Activated CD8-positive, alpha-beta memory T cell treated with anti-CD3 and anti-CD28 coated beads, Interleukin-2, amount 50 U/mL, for 48 hours (primary cell): ENCODE results near the gene CCNDBP1.
A peak's percentile ranks its signal among the peaks of the same experiment; 100 is the strongest.
"Not testable (repeated sequence)": the region's sequence is repeated elsewhere in the genome, so short reads cannot be mapped to it uniquely, and the experiment has no call there.

Experiments used
- DNase-seq: peaks from one replicate; pipeline ENCODE4 v3.0.0-alpha.2; 2020

Gene CCNDBP1

GRCh38 chr15:43218908-43219706, 33.9 kb downstream of the CCNDBP1 start:
- DNase-seq = no peak

- no peak for DNase-seq
These were observed 35.0 kb downstream of the CCNDBP1 start for GRCh38 chr15:43219929-43220928.

GRCh38 chr15:43220991-43221403, 35.8 kb downstream of the CCNDBP1 start, which contains the start of gene EPB42:
TSS of gene EPB42 (minus strand) at chr15:43221018. CDS start at chr15:43220825, 193 bp downstream.
- DNase-seq = no peak

GRCh38 chr15:43221422-43221821, 36.2 kb downstream of the CCNDBP1 start:
- no peak for DNase-seq

GRCh38 chr15:43225201-43225949, 40.2 kb downstream of the CCNDBP1 start:
- DNase-seq = no peak

GRCh38 chr15:43225950-43226255, 40.7 kb downstream of the CCNDBP1 start:
- not testable (repeated sequence) for DNase-seq

GRCh38 chr15:43226436-43227305, 41.5 kb downstream of the CCNDBP1 start:
- DNase-seq = no peak

GRCh38 chr15:43229977-43230376, 44.8 kb downstream of the CCNDBP1 start:
- no peak for DNase-seq

- no peak for DNase-seq
These were observed 45.5 kb downstream of the CCNDBP1 start for GRCh38 chr15:43230640-43231115.

- no peak for DNase-seq
These were observed 47.2 kb downstream of the CCNDBP1 start for GRCh38 chr15:43232289-43232874.

- DNase-seq = no peak
These were observed 50.3 kb downstream of the CCNDBP1 start for GRCh38 chr15:43235536-43235935.

GRCh38 chr15:43237842-43238470, 52.8 kb downstream of the CCNDBP1 start:
- DNase-seq = peak; percentile 15

- DNase-seq = no peak
These were observed 53.5 kb downstream of the CCNDBP1 start for GRCh38 chr15:43238671-43239131.

- DNase-seq = no peak
These were observed 54.7 kb downstream of the CCNDBP1 start for GRCh38 chr15:43239732-43240491.

- no peak for DNase-seq
These were observed 55.9 kb downstream of the CCNDBP1 start for GRCh38 chr15:43241100-43241499.

- DNase-seq = peak; percentile 23
These were observed 57.4 kb downstream of the CCNDBP1 start for GRCh38 chr15:43242616-43243015.

- no peak for DNase-seq
These were observed 57.9 kb downstream of the CCNDBP1 start for GRCh38 chr15:43243020-43243645.

GRCh38 chr15:43244092-43244491, 58.9 kb downstream of the CCNDBP1 start:
- DNase-seq = no peak

- no peak for DNase-seq
These were observed 61.1 kb downstream of the CCNDBP1 start for GRCh38 chr15:43246261-43246774.
